ENCODE results near the gene TMEM145. TPM values are rescaled to one million over a fixed set of nuclear protein-coding genes. Genes with fewer than 3 reads are reported as not detected.

The TMEM145 gene
- total RNA-seq = not detected in 2 replicates

GRCh38 chr19:42313096-42313839 is at the start of gene TMEM145:
Gene TMEM145 (plus strand): TSS chr19:42313309. CDS start chr19:42313377, 68 bp downstream.

GRCh38 chr19:42268704-42269477 is 44.2 kb upstream of the TMEM145 start, which contains the start of gene CIC:
Gene CIC (plus strand): TSS chr19:42269252. CDS start chr19:42271784, 2,532 bp downstream.

DNA sequence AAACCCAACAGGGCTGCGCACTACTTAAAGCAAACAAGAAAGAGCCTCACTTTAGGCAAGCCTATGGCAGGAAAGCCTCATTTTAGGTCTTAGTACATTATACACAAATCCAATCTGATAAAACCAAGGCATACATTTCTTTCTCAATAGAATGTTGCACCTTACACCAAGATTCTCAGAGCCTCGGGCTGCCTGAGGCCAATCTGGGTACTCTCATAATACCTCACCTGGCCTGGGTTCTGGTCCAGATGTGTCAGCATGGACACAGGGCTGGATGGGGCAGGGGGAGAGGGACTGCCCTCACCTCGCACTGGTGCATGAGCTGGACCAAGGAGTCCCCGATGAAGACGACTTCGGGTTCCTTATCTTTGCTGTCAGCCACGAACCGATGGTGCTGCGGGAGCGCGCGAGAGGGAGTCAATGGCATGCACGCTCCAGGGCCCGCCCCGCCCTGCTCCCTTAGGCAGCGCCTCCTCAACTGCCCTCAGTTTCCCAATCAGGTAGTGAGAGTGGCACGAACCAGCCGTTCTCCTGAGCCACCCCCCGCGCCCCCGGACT is 11.4 kb upstream of the TMEM145 start, which contains the start of gene PRR19:
PRR19 (plus strand) TSS at position 487 of the 558 bp plus-strand sequence. CDS start 7,453 bp downstream, outside the sequence.

GRCh38 chr19:42325308-42325895 is 12.3 kb downstream of the TMEM145 start, which contains the start of gene MEGF8:
Gene MEGF8 (plus strand): TSS chr19:42325635. CDS start chr19:42326244, 609 bp downstream.

Other genes with a start within 250 kb of the TMEM145 start
- not detected in 2 replicates for gene GRIK5, start 243.1 kb upstream of the TMEM145 start, total RNA-seq
- gene ZNF574, start 237.1 kb upstream of the TMEM145 start, total RNA-seq = 14.9 and 15.5 TPM in 2 replicates
- gene POU2F2, start 180.9 kb upstream of the TMEM145 start, total RNA-seq = not detected in 2 replicates
- 19.1 and 19.3 TPM in 2 replicates for gene DEDD2, start 95.6 kb upstream of the TMEM145 start, total RNA-seq
- gene ZNF526, start 93.0 kb upstream of the TMEM145 start, total RNA-seq = 5.5 and 6.6 TPM in 2 replicates
- gene GSK3A, start 70.7 kb upstream of the TMEM145 start, total RNA-seq = 17.0 and 17.4 TPM in 2 replicates
- gene ERF, start 58.2 kb upstream of the TMEM145 start, total RNA-seq = 31.5 and 33.5 TPM in 2 replicates
- 49.5 and 58.0 TPM in 2 replicates for gene CIC, start 44.1 kb upstream of the TMEM145 start, total RNA-seq
- not detected in 2 replicates for gene PRR19, start 11.2 kb upstream of the TMEM145 start, total RNA-seq
- gene PAFAH1B3, start 10.7 kb upstream of the TMEM145 start, total RNA-seq = 12.2 and 18.7 TPM in 2 replicates
- gene MEGF8, start 12.3 kb downstream of the TMEM145 start, total RNA-seq = 29.7 and 33.9 TPM in 2 replicates
- not detected in 2 replicates for gene CNFN, start 77.0 kb downstream of the TMEM145 start, total RNA-seq
- gene LIPE, start 114.1 kb downstream of the TMEM145 start, total RNA-seq = 3.8 and 3.9 TPM in 2 replicates
- not detected in 2 replicates for gene CXCL17, start 129.6 kb downstream of the TMEM145 start, total RNA-seq
- gene CEACAM1, start 215.2 kb downstream of the TMEM145 start, total RNA-seq = not detected in 2 replicates